Activated naive CD8-positive, alpha-beta T cell treated with anti-CD3 and anti-CD28 coated beads, Interleukin-2, amount 50 U/mL, for 24 hours (primary cell): ENCODE measurements around the gene ANKFY1.

Experiments used
- ATAC-seq: fragments of 150-1000 bp; cut with Tn5 transposase; one replicate; pipeline ENCODE4 v1.10.0; 2021
- DNase-seq: peaks from one replicate; pipeline ENCODE4 v3.0.0; 2021
- H3K27ac Mint-ChIP-seq: one replicate; pipeline ENCODE4 v1.8.0; 2021; ENCODE audit warnings: mild to moderate bottlenecking, mixed read lengths
- H3K27me3 Mint-ChIP-seq: one replicate; pipeline ENCODE4 v1.8.0; 2021; ENCODE audit warnings: mixed read lengths
- H3K36me3 Mint-ChIP-seq: one replicate; pipeline ENCODE4 v1.8.0; 2021; ENCODE audit warnings: low read depth, mixed read lengths
- H3K4me1 Mint-ChIP-seq: one replicate; pipeline ENCODE4 v1.8.0; 2021; ENCODE audit warnings: mixed read lengths
- H3K4me3 Mint-ChIP-seq: one replicate; pipeline ENCODE4 v1.8.0; 2021; ENCODE audit warnings: mild to moderate bottlenecking, moderate library complexity, mixed read lengths
- H3K9me3 Mint-ChIP-seq: one replicate; pipeline ENCODE4 v1.8.0; 2021; ENCODE audit warnings: mixed read lengths

The ANKFY1 gene

DNA sequence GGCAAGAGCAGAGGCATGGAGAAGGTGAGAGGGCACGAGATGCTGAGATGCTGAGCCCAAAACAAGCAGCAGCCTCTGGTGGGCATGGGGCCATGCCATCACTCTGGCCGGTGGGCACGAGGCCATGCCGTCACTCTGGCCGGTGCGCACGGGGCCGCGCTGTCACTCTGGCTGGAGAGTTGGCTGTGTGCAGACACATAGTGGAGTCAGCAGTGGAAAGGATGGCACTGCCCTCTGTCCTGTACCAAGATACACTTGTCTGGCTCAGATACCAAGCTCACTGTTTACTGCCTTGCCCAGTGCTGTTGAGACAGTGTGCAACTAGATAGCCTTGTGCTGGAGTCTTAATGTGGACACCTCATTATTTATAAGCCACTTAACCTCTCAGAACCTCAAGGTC, 75.7 kb downstream of the ANKFY1 start:
- DNase-seq: no peak
- H3K4me3 Mint-ChIP-seq: no peak overlapping the region
- H3K9me3 Mint-ChIP-seq: no peaks in the 10 kb centered on the region
- H3K27me3 Mint-ChIP-seq: no peaks in the 10 kb centered on the region
- no peak overlapping the region for H3K27ac Mint-ChIP-seq
- H3K4me1 Mint-ChIP-seq: peaks cover 4% of the 10 kb centered on the region
- no peak for ATAC-seq
- peaks cover 22% of the 10 kb centered on the region for H3K36me3 Mint-ChIP-seq

DNA sequence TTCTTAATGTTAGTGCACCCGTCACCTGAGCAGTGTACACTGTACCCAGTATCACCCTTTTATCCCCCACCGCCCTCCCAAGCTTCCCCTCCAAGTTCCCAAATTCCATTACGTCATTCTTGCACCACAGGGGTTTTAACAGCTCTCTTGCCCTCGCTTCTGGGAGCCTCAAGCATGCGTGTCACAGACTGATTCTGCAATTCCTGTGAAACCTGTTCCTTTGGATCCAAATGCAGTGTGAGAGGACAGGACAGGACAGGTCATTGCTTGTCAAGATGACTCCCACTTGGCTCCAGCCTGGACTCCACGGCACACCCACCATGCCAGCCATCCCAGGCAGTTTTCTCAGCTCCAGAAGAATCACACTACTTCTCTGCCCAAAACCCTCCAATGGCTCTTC, 76.7 kb downstream of the ANKFY1 start:
- Mint-ChIP-seq H3K9me3 (no peaks in the 10 kb centered on the region), H3K27ac (no peak overlapping the region), H3K4me1 (peaks cover 4% of the 10 kb centered on the region), H3K36me3 (peaks cover 27% of the 10 kb centered on the region), H3K27me3 (no peaks in the 10 kb centered on the region), H3K4me3 (no peak overlapping the region)
- DNase-seq (no peak), ATAC-seq (no peak)

DNA sequence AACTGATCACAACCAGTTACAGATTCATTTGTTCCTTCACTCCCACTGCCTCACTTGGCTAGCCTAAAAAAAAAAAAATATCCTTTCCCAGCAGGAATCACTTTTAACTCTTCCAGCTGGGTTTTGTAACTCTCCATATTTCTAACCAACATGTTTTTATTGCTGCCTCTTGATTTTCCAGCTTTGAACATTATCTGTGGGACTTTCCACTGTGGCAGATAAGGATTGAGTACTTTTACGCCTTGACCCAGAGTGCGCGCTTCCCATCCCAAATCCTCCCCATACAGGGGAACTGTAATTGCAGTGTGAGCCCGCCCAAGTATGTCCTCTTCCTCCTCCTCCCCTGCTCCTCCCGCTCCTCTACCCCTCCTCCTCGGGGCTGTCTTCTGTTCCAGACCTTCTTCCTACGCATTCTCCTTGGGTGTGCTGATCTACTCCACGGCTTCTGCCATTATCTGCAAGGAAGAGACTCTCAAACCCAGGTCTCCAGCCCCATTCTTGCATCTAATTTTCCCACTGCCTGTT, 77.4 kb downstream of the ANKFY1 start:
- ATAC-seq (no peak), DNase-seq (no peak)
- Mint-ChIP-seq H3K36me3 (peaks cover 27% of the 10 kb centered on the region), H3K4me3 (no peak overlapping the region), H3K9me3 (no peaks in the 10 kb centered on the region), H3K27me3 (no peaks in the 10 kb centered on the region), H3K27ac (no peak overlapping the region), H3K4me1 (peaks cover 4% of the 10 kb centered on the region)

DNA sequence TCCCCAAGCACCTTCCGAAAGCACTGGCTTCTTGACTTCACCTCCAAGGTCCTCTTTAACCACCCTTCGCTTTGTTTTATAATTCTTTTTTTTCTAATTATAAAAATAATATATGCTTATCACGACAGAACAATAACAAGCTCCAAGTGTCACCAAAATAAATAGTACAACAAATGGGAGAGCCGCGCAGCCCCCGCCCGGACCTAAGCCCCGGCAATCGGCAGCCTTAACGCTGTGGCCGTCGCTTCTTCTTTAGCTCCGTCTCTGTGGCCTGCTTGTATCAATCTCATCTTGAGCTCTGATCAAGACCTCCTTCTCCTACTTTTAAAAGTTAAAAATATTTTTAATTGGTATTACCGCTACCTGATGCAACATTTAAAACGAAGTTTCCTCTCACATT, 78.1 kb downstream of the ANKFY1 start:
- ATAC-seq: no peak
- no peak overlapping the region for H3K27ac Mint-ChIP-seq
- H3K36me3 Mint-ChIP-seq: peaks cover 27% of the 10 kb centered on the region
- peaks cover 4% of the 10 kb centered on the region for H3K4me1 Mint-ChIP-seq
- no peaks in the 10 kb centered on the region for H3K27me3 Mint-ChIP-seq
- H3K9me3 Mint-ChIP-seq: no peaks in the 10 kb centered on the region
- no peak overlapping the region for H3K4me3 Mint-ChIP-seq
- no peak for DNase-seq

DNA sequence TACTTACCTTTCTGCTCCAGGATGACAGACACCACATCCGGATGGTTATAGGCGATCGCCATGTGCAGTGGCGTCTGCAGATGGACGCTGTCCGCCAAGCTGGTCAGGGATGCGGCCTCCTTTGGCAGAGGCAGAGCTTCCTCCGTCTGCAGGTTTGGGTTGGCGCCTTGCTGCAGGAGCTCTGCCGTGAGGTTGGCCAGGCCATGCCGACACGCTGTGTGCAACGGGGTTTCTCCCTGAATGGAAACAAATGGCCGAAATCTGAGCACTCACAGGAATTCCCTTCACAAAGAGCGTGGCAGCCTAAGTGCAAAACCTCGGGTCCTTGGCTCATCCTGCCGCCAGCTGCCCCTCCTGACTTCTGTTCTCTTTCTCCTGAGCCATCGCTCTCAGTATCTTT, 79.0 kb downstream of the ANKFY1 start:
- no peak overlapping the region for H3K27ac Mint-ChIP-seq
- H3K27me3 Mint-ChIP-seq: no peaks in the 10 kb centered on the region
- H3K4me3 Mint-ChIP-seq: no peak overlapping the region
- ATAC-seq (no peak), DNase-seq (no peak)
- H3K4me1 Mint-ChIP-seq: peaks cover 4% of the 10 kb centered on the region
- no peaks in the 10 kb centered on the region for H3K9me3 Mint-ChIP-seq
- H3K36me3 Mint-ChIP-seq: peaks cover 28% of the 10 kb centered on the region

DNA sequence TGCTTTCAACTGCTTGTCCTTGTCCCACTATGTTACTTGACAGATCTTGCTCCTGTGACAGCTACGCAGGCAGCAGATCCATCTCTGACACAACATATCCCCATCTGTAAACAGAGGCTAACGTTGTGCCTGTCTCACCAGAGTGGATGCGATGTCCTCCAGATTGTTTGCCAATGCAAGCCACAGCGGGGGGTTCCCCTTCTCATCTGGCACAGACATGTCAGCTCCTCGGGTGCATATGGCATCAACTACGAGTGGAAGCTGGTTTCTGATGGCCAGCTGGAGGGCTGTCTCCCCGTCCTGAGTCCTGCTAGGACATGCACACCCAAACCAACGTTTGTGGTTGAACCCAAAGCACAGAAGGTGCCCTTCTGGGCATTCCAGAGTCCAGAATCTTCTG, 81.7 kb downstream of the ANKFY1 start:
- Mint-ChIP-seq H3K36me3 (peaks cover 51% of the 10 kb centered on the region), H3K27ac (no peak overlapping the region), H3K4me1 (peaks cover 14% of the 10 kb centered on the region), H3K4me3 (no peak overlapping the region), H3K27me3 (no peaks in the 10 kb centered on the region), H3K9me3 (no peaks in the 10 kb centered on the region)
- ATAC-seq (no peak), DNase-seq (no peak)

DNA sequence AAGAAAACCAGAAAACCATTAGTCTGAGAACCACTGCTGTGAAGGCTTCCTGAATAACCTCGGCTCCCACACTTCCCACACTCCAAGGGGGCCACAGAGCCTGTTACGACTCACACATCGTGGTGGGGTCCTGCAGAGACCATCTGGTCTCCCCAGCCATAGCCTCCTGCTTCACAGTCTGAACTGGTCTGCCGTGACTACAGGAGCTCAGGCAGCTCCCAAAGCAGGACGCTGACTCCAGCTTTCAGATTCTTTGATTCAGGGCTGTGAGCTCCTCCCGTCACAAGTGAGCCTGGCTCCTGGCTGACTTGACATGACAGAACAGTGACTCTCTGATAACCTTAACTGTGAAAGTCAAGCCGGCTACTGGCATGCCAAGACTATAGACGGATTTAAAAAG, 83.0 kb downstream of the ANKFY1 start:
- peaks cover 52% of the 10 kb centered on the region for H3K36me3 Mint-ChIP-seq
- H3K27ac Mint-ChIP-seq: no peak overlapping the region
- H3K27me3 Mint-ChIP-seq: no peaks in the 10 kb centered on the region
- ATAC-seq: no peak
- H3K9me3 Mint-ChIP-seq: no peaks in the 10 kb centered on the region
- peaks cover 26% of the 10 kb centered on the region for H3K4me1 Mint-ChIP-seq
- H3K4me3 Mint-ChIP-seq: no peak overlapping the region
- no peak for DNase-seq

DNA sequence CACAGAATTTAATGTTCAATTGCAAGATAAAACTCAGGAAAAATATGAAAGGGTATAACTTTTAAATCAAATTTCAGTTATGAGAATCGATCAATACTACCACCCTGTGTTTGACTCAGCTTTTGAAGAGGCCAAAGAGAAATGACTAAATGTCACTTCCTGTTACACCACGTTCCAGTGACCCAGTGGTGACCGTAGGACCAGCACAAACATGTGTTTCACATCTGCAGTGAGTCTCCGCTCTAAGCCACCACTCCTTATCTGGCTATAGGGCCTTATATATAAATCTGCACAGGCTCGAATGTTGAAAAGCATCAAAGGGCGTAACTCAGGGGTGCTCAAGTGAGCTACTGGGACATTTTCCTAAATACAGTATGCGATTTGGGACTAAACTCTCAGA, 84.7 kb downstream of the ANKFY1 start:
- DNase-seq (no peak), ATAC-seq (no peak)
- Mint-ChIP-seq H3K4me3 (no peak overlapping the region), H3K36me3 (peaks cover 60% of the 10 kb centered on the region), H3K27me3 (no peaks in the 10 kb centered on the region), H3K9me3 (no peaks in the 10 kb centered on the region), H3K27ac (no peak overlapping the region), H3K4me1 (peaks cover 42% of the 10 kb centered on the region)

DNA sequence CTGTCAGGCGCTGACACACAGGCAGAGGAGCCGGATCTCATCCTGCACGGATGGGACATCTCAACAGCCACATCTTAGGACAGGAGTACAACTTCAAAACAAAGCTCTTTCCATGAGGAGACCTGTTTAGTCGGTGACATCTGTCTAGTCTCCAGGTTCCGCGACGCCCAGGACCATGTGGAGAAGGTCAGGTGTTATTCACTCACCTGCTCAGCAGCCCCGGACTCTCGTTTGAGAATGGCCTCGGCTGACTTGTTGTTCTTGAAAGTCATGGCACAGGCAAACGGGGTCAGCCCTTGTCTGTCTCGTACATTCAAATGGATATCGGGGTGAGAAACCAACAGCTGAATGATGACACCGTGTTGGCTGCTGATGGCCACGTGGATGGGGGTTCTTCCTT, 85.1 kb downstream of the ANKFY1 start:
- Mint-ChIP-seq H3K4me1 (peaks cover 46% of the 10 kb centered on the region), H3K9me3 (no peaks in the 10 kb centered on the region), H3K36me3 (peaks cover 55% of the 10 kb centered on the region), H3K4me3 (no peak overlapping the region), H3K27ac (no peak overlapping the region), H3K27me3 (no peaks in the 10 kb centered on the region)
- ATAC-seq (no peak), DNase-seq (no peak)

DNA sequence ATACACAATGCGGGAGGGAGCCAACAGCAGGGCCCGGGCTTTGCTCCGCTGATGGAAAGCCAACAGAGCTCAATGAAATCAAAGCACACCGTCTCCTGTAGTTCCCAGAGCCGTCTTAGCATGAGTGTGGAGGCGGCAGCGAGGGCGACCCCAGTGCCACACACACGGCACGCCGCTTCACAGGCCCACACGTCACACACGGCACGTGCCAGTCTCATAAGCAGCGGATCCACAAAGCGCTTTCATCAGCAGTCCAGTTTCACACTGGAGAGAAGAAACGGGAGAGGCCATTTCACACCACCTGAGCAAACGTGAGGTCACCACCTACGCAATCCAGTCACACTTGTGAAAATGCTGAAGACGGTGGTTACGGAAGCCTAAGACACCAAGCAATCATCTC, 86.0 kb downstream of the ANKFY1 start:
- DNase-seq: no peak
- no peak overlapping the region for H3K4me3 Mint-ChIP-seq

DNA sequence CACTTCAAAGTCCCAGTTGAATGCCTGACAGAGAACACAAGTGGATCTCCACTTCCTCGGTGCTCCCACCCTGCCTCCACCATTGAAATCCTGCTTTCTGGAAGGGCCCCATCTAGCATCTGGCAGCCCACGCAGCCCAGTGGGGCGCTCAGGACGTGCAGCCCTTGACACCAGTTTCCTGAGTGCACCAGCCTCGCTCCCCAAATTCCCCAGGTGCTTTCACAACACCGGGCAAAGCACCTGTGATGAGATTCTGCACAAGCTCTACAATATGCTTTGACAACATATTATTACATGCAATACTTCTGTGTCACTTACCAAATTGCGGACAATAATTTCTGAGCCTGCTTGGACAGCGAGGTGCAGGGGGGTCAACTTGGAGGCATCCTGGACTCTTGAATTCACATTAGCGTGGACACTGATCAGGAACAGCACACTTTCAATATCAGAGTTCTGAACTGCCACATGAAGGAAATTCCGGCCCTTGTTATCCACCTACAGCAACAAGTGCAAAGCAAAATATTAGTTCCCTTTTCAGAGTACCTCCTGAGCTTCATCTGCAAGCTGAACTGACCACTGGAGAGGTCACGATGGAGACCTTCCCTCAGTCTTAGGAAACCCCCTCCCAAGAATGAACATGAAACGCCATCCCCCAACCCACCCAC, 86.8 kb downstream of the ANKFY1 start:
- H3K27ac Mint-ChIP-seq: peak overlapping the region; percentile 88
- no peaks in the 10 kb centered on the region for H3K9me3 Mint-ChIP-seq
- peaks cover 47% of the 10 kb centered on the region for H3K4me1 Mint-ChIP-seq
- DNase-seq (peak; percentile 30), ATAC-seq (peak; percentile 37)
- peak overlapping the region; percentile 71 for H3K4me3 Mint-ChIP-seq
- peaks cover 50% of the 10 kb centered on the region for H3K36me3 Mint-ChIP-seq
- H3K27me3 Mint-ChIP-seq: no peaks in the 10 kb centered on the region

More for the DNA sequence above, 86.0 kb downstream of the ANKFY1 start:
- H3K4me1 Mint-ChIP-seq: peaks cover 47% of the 10 kb centered on the region
- H3K27ac Mint-ChIP-seq: no peak overlapping the region
- no peak for ATAC-seq
- H3K36me3 Mint-ChIP-seq: peaks cover 49% of the 10 kb centered on the region
- no peaks in the 10 kb centered on the region for H3K9me3 Mint-ChIP-seq
- H3K27me3 Mint-ChIP-seq: no peaks in the 10 kb centered on the region

DNA sequence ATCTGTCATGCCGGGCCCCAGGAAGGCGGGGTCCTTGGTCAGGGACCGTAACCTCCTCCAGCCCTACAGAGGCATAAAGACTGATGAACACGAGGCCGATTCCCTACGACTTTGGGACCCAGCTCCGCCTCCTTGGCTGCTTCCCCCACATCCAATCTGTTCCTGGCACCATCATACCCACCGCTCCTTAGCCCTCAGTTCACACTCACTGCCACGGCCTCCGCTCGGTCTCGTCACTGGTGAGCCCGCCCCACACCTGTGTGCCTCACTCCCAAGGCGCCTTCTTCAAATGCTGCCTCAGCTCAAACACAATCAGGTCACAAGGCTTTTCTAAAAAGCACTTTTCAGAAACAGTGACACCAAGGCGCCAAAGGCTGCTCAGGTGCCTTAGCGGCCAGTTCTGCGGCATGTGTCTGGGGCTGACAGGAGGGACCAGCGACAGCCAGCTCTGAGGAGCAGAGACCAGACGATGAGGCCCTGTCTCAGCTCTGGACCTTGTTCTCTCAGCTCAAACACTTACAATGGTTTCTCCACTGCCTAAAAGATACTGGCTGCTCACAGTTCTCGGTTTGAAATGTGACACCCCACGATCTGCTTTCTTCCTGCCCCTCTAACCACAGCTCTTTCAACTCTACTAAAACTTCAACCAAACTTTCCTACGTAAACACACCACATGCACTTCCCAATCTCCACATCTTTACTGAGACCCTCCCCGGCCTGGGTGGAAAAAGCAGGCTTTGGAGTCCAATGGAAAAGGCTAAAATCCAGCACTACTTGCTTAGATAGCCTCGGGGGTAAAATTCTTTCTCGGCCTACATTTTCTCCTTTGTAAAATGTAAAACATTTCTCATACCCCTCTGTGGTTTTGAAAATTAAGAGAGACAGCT, 87.6 kb downstream of the ANKFY1 start:
- Mint-ChIP-seq H3K9me3 (no peaks in the 10 kb centered on the region), H3K36me3 (peaks cover 55% of the 10 kb centered on the region), H3K27me3 (no peaks in the 10 kb centered on the region), H3K27ac (peak overlapping the region; percentile 88), H3K4me3 (peak overlapping the region; percentile 71), H3K4me1 (peaks cover 47% of the 10 kb centered on the region)
- DNase-seq (peak; percentile 25), ATAC-seq (peak; percentile 85)

DNA sequence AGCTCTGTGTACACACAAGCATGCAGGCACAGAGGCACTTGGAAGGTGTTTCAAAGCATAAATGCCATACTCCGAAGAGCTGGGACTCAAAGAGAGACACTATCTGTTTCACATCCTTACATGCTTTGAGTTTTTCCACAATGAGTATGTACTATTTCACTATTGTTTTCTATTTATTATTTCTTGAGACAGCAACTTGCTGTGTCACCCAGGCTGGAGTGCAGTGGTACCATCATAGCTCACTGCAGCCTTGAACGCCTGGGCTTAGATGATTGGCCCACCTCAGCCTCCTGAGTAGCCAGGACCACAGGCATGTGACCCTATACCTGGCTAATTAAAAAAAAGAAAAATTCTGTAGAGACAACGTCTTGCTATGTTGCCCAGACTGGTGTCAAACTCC, 89.2 kb downstream of the ANKFY1 start:
- H3K4me1 Mint-ChIP-seq: peaks cover 47% of the 10 kb centered on the region
- H3K9me3 Mint-ChIP-seq: no peaks in the 10 kb centered on the region
- H3K4me3 Mint-ChIP-seq: no peak overlapping the region
- DNase-seq: no peak
- no peak overlapping the region for H3K27ac Mint-ChIP-seq
- no peak for ATAC-seq
- no peaks in the 10 kb centered on the region for H3K27me3 Mint-ChIP-seq
- peaks cover 66% of the 10 kb centered on the region for H3K36me3 Mint-ChIP-seq

DNA sequence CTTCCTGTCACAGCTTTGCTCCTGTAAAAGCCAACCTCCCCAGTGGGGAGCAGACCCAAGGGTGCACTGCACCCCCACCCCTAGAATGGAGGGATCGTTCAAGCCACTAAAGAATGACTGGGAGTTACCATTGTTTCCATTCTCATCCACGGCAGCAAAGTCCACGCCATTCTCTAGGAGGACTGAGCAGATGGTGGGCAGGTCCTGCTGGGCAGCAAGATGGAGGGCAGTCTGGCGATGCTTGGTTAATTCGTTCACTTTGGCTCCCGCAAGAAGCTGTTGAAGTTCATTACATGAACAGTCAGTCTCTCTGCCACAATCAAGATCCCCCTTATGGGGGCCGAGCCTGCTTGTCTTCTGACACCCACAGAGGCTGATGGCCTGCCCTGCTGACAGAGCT, 90.0 kb downstream of the ANKFY1 start:
- H3K36me3 Mint-ChIP-seq: peaks cover 66% of the 10 kb centered on the region
- no peak for ATAC-seq
- H3K9me3 Mint-ChIP-seq: no peaks in the 10 kb centered on the region
- no peak for DNase-seq
- peaks cover 47% of the 10 kb centered on the region for H3K4me1 Mint-ChIP-seq
- H3K27me3 Mint-ChIP-seq: no peaks in the 10 kb centered on the region
- no peak overlapping the region for H3K4me3 Mint-ChIP-seq
- no peak overlapping the region for H3K27ac Mint-ChIP-seq

DNA sequence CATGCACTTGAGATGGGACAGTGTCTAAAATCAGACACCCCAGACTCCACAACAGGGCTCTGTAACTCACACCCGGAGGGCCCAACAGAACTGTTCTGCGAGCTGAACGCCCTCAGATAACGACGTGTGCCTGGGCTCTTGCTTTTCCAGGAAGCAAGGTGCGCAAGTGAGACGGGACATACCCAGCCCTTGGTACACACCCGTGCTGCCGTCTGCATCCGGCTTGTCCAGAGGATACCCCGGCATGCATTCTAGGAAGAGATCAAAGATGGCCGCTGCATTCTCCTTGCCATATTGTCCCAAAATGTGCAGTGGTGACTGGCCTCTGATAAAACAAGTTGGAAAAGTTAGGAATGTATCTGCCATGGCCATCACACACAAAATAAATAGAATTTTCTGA, 91.4 kb downstream of the ANKFY1 start:
- no peaks in the 10 kb centered on the region for H3K27me3 Mint-ChIP-seq
- H3K4me3 Mint-ChIP-seq: no peak overlapping the region
- H3K4me1 Mint-ChIP-seq: peaks cover 43% of the 10 kb centered on the region
- ATAC-seq (no peak), DNase-seq (no peak)
- H3K9me3 Mint-ChIP-seq: no peaks in the 10 kb centered on the region
- peaks cover 63% of the 10 kb centered on the region for H3K36me3 Mint-ChIP-seq
- H3K27ac Mint-ChIP-seq: no peak overlapping the region
